Midbrain (tissue), 1 donor: Measurements from ENCODE around the gene ZPR1.
"Not testable (repeated sequence)": the region's sequence is repeated elsewhere in the genome, so short reads cannot be mapped to it uniquely, and the experiment has no call there.

Source experiments
- DNase-seq: peaks from one replicate; lab custom pipeline; 2025; lab: John Stamatoyannopoulos, UW

The ZPR1 gene, protein sequence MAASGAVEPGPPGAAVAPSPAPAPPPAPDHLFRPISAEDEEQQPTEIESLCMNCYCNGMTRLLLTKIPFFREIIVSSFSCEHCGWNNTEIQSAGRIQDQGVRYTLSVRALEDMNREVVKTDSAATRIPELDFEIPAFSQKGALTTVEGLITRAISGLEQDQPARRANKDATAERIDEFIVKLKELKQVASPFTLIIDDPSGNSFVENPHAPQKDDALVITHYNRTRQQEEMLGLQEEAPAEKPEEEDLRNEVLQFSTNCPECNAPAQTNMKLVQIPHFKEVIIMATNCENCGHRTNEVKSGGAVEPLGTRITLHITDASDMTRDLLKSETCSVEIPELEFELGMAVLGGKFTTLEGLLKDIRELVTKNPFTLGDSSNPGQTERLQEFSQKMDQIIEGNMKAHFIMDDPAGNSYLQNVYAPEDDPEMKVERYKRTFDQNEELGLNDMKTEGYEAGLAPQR

DNA sequence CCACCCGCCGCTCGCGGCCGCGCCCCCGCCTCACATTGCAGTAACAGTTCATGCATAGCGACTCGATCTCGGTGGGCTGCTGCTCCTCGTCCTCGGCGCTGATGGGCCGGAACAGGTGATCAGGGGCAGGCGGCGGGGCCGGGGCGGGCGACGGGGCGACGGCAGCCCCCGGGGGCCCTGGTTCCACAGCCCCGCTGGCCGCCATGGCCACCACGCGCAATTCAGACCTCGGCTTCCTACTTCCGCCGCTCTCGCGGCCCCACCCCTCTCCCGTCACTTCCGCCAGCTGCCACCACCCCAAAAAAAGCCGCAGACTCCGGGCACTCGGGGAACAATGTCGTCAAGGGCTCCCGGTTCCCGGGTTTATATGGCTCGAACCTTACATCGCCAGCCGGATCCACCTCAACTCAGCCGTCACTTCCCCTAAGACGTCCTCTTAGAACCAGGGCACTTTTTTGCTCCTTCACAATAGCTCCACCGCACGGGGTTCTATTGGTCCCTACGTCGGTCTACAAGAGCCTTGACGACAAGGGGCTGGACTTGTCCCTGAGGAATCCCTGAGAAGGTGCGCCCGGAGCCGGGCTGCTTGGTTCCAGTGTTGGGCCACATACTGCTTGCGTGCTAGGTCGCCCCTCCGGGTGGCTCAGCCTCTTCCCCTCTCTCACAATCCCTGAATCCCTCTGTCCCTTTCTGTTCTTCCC, at the start of gene ZPR1:
Gene ZPR1 (minus strand): TSS at position 238 of the 701 bp plus-strand sequence. CDS start 33 bp downstream, at position 205.
- DNase-seq = peak; percentile 86

DNA sequence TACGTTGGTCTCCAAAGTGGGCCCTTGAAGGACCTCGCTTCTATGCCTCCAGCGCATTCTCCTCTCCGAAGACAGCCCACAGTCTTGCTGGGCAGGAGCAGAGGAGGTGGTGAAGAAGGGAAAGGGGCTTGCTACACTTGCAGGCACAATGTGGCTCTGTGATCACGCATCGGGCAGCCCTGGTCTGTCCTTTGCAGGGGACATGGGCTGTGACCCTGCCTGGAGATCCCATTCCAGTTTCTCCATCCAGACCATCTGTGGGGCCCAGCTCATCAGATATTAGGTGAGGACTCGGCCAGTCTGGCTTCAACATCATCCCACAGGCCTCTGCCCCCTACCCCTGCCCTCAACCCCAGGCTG, 48.8 kb upstream of the ZPR1 start:
- DNase-seq = no peak

DNA sequence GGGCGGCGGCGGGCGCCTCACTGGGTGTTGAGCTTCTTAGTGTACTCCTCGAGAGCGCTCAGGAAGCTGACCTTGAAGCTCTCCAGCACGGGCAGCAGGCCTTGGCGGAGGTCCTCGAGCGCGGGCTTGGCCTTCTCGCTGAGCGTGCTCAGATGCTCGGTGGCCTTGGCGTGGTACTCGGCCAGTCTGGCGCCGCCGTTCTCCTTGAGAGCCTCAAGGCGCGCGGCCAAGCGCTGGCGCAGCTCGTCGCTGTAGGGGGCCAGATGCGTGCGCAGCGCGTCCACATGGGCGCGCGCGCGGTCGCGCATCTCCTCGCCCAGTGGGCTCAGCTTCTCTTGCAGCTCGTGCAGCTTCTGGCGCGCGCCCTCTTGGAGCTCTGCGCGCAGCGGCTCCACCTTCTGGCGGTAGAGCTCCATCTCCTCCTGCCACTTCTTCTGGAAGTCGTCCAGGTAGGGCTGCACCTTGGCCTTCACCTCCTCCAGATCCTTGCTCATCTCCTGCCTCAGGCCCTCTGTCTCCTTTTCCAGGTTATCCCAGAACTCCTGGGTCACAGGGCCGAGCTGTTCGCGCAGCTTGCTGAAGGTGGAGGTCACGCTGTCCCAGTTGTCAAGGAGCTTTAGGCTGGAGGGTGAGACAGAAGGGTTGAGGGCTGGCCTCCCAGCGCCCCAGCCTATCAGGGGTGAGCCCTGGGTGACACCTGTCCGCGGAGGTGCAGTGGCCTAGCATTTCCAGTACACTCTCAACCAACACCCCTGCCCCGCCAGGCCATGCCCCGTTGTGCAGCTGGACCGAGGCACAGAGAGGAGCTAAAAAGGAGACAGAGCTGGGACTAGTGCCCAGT, 48.2 kb upstream of the ZPR1 start:
- DNase-seq = peak; percentile 89

DNA sequence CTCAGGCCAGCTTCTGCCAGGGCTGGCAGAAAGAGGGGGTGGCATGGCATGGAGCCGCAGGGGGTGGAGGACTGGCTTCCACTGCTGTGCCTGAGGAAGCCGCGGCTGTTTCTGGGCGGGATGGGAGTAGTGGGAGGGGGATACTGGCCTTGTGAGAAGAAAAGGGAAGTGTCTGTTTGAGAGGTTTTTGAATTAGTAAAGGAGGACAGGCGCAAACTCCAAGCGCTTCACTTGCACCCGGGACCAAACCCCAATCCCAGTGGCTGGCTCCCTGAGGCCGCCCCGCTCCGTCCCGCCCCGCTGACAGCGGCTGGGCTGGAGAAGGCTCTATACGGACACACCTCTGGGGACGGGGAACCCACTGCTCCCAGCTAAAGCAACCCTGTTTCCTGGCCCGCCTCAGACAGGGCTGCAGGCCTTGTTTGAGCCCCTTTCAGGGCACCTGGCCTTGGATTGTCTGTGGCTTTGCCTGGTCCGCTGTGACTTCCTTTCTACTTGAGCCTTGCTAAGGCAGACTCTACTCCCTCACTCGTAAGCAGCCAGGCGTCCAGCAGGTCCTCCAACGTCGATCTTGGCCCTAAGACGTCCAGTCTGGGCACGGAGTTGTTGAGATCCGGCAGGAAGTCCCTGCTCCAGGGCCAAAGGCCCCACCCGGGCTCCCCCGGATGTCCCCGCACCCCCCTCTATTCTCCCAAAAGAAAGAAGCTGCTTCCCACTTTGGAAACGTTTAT, 47.4 kb upstream of the ZPR1 start:
- DNase-seq = peak; percentile 57

DNA sequence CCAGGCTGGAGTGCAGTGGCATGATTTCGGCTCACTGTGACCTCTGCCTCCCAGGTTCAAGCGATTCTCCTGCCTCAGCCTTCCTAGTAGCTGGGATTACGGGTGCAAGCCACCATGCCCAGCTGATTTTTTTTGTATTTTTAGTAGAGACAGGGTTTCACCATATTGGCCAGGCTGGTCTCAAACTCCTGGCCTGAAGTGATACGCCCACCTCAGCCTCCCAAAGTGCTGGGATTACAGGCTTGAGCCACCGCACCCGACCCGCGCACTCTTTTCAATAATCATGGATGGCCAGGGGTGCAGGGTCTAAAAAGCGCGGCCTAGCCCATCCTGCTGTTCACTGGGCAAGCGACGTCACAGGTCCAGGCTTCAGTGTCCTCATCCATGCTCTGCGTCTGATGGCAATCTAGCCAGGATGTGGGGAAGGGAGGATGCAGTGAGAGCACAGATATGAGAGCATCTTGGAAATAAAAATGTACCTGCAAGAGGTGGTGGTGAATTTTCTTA, 46.8 kb upstream of the ZPR1 start:
- DNase-seq = not testable (repeated sequence)

DNA sequence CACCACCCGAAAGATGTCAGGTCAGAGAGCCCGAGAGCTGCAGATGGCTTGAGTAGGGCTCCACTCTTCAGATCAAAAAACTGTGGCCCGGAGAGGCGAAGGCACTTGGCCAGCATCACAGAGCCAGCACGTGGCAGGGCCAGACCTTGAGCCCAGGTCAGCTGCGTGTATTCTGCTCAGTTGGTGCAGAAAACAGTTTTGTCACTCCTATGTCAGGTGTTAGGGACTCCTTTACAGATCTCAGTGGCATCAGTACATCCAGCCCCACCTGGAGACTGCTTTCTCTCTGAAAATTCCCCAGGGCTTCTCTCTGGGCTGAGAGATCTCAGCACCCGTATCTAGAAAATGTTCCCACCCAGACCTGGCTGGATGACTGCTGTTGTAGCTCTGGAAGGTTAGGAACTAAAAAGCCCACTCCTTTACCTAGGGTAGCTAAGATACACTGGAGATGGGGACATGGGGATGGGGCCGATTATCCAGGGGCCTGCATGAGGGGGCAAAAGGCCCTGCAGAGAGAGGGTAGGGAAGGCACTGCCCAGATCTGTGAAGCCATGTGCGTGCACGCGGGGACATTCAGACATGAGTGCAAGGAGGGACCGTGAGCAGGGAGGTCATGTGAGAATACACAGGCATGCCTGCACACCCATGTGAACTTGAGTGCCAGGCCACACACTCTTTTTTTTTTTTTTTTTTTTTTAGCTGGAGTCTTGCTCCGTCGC, 46.2 kb upstream of the ZPR1 start:
- no peak for DNase-seq

DNA sequence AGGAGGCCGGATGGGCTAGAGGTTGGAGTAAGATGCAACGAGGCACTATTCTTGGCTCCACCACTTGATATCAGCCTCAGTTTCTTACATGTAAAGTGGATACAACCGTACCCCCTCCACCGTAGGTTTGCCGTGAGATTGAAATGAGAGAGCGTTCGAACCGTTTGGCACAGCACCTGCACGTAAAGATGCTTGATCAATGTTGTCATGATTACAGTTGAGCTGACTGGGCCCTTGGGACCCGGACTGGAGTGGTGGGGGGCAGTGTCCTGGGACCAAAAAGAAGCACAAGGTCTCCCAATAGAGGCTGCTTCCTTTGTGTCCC, 45.6 kb upstream of the ZPR1 start:
- no peak for DNase-seq

DNA sequence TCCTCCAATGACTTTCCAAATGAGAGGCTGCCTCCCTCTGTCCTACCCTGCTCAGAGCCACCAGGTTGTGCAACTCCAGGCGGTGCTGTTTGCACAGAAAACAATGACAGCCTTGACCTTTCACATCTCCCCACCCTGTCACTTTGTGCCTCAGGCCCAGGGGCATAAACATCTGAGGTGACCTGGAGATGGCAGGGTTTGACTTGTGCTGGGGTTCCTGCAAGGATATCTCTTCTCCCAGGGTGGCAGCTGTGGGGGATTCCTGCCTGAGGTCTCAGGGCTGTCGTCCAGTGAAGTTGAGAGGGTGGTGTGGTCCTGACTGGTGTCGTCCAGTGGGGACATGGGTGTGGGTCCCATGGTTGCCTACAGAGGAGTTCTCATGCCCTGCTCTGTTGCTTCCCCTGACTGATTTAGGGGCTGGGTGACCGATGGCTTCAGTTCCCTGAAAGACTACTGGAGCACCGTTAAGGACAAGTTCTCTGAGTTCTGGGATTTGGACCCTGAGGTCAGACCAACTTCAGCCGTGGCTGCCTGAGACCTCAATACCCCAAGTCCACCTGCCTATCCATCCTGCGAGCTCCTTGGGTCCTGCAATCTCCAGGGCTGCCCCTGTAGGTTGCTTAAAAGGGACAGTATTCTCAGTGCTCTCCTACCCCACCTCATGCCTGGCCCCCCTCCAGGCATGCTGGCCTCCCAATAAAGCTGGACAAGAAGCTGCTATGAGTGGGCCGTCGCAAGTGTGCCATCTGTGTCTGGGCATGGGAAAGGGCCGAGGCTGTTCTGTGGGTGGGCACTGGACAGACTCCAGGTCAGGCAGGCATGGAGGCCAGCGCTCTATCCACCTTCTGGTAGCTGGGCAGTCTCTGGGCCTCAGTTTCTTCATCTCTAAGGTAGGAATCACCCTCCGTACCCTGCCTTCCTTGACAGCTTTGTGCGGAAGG, 44.8 kb upstream of the ZPR1 start:
- DNase-seq = no peak

DNA sequence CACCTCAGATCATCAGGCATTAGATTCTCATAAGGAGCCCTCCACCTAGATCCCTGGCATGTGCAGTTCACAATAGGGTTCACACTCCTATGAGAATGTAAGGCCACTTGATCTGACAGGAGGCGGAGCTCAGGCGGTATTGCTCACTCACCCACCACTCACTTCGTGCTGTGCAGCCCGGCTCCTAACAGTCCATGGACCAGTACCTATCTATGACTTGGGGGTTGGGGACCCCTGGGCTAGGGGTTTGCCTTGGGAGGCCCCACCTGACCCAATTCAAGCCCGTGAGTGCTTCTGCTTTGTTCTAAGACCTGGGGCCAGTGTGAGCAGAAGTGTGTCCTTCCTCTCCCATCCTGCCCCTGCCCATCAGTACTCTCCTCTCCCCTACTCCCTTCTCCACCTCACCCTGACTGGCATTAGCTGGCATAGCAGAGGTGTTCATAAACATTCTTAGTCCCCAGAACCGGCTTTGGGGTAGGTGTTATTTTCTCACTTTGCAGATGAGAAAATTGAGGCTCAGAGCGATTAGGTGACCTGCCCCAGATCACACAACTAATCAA, 44.0 kb upstream of the ZPR1 start:
- DNase-seq = no peak

DNA sequence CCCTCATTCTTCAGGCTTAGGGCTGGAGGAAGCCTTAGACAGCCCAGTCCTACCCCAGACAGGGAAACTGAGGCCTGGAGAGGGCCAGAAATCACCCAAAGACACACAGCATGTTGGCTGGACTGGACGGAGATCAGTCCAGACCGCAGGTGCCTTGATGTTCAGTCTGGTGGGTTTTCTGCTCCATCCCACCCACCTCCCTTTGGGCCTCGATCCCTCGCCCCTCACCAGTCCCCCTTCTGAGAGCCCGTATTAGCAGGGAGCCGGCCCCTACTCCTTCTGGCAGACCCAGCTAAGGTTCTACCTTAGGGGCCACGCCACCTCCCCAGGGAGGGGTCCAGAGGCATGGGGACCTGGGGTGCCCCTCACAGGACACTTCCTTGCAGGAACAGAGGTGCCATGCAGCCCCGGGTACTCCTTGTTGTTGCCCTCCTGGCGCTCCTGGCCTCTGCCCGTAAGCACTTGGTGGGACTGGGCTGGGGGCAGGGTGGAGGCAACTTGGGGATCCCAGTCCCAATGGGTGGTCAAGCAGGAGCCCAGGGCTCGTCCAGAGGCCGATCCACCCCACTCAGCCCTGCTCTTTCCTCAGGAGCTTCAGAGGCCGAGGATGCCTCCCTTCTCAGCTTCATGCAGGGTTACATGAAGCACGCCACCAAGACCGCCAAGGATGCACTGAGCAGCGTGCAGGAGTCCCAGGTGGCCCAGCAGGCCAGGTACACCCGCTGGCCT, 42.5 kb upstream of the ZPR1 start:
- no peak for DNase-seq

DNA sequence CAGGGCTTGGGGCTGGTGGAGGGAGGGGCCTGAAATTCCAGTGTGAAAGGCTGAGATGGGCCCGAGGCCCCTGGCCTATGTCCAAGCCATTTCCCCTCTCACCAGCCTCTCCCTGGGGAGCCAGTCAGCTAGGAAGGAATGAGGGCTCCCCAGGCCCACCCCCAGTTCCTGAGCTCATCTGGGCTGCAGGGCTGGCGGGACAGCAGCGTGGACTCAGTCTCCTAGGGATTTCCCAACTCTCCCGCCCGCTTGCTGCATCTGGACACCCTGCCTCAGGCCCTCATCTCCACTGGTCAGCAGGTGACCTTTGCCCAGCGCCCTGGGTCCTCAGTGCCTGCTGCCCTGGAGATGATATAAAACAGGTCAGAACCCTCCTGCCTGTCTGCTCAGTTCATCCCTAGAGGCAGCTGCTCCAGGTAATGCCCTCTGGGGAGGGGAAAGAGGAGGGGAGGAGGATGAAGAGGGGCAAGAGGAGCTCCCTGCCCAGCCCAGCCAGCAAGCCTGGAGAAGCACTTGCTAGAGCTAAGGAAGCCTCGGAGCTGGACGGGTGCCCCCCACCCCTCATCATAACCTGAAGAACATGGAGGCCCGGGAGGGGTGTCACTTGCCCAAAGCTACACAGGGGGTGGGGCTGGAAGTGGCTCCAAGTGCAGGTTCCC, 41.8 kb upstream of the ZPR1 start, which contains the start of gene APOC3:
Gene APOC3 (plus strand): TSS at position 383 of the 659 bp plus-strand sequence. CDS start 676 bp downstream, outside the sequence.
- no peak for DNase-seq

DNA sequence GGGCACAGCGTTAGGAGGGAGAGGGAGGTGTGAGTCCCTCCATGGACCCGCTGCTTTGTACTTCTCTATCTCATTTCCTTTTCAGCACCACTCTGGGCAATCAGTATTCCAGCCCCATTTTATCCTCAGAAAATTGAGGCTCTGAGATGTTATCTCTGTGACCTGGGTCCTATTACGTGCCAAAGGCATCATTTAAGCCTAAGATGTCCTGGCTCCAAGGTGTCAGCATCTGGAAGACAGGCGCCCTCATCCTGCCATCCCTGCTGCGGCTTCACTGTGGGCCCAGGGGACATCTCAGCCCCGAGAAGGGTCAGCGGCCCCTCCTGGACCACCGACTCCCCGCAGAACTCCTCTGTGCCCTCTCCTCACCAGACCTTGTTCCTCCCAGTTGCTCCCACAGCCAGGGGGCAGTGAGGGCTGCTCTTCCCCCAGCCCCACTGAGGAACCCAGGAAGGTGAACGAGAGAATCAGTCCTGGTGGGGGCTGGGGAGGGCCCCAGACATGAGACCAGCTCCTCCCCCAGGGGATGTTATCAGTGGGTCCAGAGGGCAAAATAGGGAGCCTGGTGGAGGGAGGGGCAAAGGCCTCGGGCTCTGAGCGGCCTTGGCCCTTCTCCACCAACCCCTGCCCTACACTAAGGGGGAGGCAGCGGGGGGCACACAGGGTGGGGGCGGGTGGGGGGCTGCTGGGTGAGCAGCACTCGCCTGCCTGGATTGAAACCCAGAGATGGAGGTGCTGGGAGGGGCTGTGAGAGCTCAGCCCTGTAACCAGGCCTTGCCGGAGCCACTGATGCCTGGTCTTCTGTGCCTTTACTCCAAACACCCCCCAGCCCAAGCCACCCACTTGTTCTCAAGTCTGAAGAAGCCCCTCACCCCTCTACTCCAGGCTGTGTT, 41.1 kb upstream of the ZPR1 start:
- DNase-seq = no peak

DNA sequence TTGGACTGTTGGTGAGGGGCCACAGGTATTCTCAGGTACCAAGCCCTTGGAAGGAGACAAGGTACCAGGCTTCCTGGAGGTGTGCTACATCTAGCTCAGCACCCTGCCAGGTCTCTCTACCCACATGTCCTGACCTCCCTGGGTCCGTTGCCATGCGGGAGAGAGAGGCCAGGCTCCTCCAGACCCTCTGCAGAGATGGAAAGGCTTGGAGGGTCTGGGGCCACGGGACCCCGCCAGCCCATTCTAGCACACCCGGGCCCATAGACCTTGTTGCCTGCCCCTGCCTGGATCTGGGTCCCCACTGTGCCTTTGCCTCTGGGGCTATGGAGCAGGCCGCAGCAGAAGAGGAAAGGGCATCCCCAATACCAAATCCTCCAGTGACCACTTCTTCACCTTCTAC, 39.6 kb upstream of the ZPR1 start:
- no peak for DNase-seq

DNA sequence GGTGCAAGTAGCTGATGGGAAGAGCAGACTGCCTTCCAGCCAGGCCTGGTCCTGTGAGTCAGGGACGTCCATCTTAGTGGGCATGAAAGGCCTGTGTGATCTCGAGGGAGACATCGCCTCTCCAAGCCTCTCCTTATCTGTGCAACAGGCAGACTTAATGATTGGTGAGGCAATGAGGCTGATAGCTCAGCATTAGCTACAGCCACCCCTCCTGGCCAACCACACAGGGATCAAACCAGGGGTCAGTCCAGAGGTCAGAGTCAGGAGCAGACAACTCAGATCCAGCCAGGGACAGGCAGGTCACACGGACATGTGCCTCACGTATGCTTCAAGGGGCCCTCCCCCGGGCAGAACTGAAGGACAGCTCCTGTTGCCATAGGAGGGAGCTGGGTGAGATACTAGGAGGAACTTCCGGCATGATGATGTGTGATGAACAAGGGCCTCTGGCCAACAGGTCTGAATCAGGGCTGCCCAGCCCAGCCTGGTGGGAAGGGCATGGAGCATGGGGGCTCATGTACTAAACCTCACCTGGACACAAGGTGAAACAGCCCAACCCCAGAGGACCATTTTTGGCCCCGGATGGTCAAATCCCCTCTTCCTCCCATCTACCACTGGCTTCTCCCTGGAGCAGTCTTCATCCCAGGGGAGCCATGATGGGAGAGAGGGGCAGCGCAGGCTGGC, 39.1 kb upstream of the ZPR1 start:
- DNase-seq = no peak

DNA sequence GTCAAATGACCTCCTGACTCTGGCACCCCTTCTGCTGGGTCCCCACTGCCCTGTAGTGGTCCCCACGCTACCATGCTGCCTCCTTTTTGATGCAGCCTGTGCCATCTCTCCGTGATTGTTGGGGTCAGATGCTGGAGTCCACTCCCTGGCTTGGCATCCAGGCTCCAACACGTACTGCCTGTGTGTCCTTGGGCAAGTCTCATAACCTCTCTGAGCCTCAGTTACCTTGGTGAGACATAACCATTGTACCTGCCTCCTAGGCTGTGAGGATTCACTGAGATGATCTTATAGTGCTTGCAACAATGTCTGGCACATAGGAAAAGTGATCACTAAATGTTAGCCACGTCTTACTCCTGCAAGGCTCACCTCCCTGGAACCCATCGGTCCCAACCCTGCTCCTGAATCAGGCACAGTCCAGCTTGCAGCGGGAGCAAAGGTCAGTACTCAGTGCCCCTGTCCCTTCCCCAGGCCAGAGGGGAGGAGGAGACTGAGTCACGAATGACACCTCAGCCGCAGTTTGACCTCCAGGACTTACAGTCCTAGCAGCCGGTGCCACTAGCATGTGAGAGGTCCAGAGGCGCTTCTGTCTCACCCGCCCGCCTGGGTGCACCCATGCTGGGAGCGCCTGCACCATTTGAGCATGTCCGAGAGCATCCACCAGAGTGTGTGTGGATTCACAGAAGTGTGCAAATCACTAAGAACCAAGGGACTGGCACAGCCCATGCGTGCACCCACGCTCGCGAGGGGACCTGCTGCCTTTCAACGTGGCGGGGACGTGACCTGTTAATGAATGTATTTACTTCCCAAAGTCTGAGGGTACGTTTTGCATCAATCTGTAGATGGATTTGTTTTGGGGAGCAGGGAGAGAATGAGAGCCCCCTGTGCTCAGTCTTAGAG, 38.3 kb upstream of the ZPR1 start:
- DNase-seq = no peak

DNA sequence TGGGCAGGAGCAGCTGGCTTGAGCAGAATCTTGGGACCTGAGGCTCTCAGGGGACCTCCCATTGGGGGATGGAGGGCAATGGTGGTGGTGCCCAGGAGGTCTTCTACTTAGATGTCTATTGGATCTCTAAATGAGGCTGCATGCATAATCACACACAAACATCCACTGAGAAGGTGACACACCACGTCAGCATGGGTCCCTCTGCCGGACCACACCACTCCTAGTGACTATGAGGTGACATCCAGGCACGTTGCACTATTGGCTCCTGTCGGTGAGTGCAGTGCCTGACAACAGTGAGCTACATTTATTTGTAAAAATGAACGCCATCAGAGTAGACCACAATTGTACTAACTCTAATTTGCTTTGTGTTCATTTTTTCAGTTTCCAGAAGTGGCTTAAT, 37.6 kb upstream of the ZPR1 start:
- no peak for DNase-seq
